Common myeloid progenitor, CD34-positive (primary cell): ENCODE data around the gene HELB.

Source experiments
- CTCF ChIA-PET: fragments of 350-600 bp; sonication (Branson Sonifier 250); formaldehyde crosslinking; loops from one replicate; lab custom pipeline; 2021; ENCODE audit warnings: antibody characterized with exemption; lab: Charles Lee
- POLR2A ChIA-PET: fragments of 350-600 bp; sonication (Branson Sonifier 250); formaldehyde crosslinking; loops from one replicate; lab custom pipeline; 2021; ENCODE audit warnings: antibody characterized with exemption; lab: Charles Lee
- DNase-seq, 3 donors: peaks; one replicate each; pipeline versions ENCODE4 v3.0.0 to v3.0.0-alpha.2; 2013
- H3K27ac ChIP-seq, 2 experiments: 1 replicate in 1 of 2; 2 replicates in 1 of 2; pipeline ENCODE4 v1.7.0; 2013; ENCODE audit warnings: inconsistent platforms in 2 of 2, low read length in 2 of 2, mild to moderate bottlenecking in 2 of 2, low read depth in 1 of 2, moderate library complexity in 1 of 2; ENCODE audit not compliant: severe bottlenecking in 2 of 2, insufficient read depth in 1 of 2, poor library complexity in 1 of 2
- H3K27me3 ChIP-seq, 5 experiments: replicated peaks in 2 of 5; 1 replicate in 3 of 5; 2 replicates in 2 of 5; pipeline versions ENCODE4 v1.6.1 to v1.7.0; 2013; ENCODE audit warnings: low read length in 4 of 5, mild to moderate bottlenecking in 2 of 5, moderate library complexity in 2 of 5, inconsistent platforms in 1 of 5; ENCODE audit not compliant: insufficient read depth in 5 of 5, control insufficient read depth in 4 of 5
- H3K36me3 ChIP-seq, 4 experiments: 1 replicate in 2 of 4; 2 replicates in 2 of 4; pipeline versions ENCODE4 v1.6.1 to v1.7.0; 2013; ENCODE audit warnings: low read length in 3 of 4, control low read depth in 1 of 4, mild to moderate bottlenecking in 1 of 4; ENCODE audit not compliant: control insufficient read depth in 4 of 4, insufficient read depth in 4 of 4
- H3K4me1 ChIP-seq, 4 experiments: 1 replicate in 3 of 4; 2 replicates in 1 of 4; pipeline versions ENCODE4 v1.6.1 to v1.7.1; 2013; ENCODE audit warnings: low read length in 3 of 4, mild to moderate bottlenecking in 3 of 4, control low read depth in 1 of 4, inconsistent platforms in 1 of 4, moderate library complexity in 1 of 4; ENCODE audit not compliant: control insufficient read depth in 4 of 4, insufficient read depth in 4 of 4; ENCODE audit errors: control extremely low read depth in 1 of 4
- H3K4me3 ChIP-seq, 7 experiments: 1 replicate in 4 of 7; 2 replicates in 3 of 7; pipeline versions ENCODE4 v1.5.1 to v1.7.0; 2013; ENCODE audit warnings: mild to moderate bottlenecking in 7 of 7, low read length in 6 of 7, moderate library complexity in 6 of 7, inconsistent platforms in 2 of 7, low read depth in 2 of 7, control low read depth in 1 of 7; ENCODE audit not compliant: insufficient read depth in 4 of 7, control insufficient read depth in 1 of 7; ENCODE audit errors: extremely low read depth in 1 of 7
- H3K9me3 ChIP-seq, 5 experiments: 1 replicate in 4 of 5; 2 replicates in 1 of 5; pipeline versions ENCODE4 v1.6.1 to v1.7.1; 2013; ENCODE audit warnings: low read length in 4 of 5, mild to moderate bottlenecking in 2 of 5, inconsistent platforms in 1 of 5, low read depth in 1 of 5, moderate library complexity in 1 of 5; ENCODE audit not compliant: control insufficient read depth in 4 of 5, insufficient read depth in 2 of 5; ENCODE audit errors: control extremely low read depth in 1 of 5
- WGBS: methylation state at CpG from one replicate; pipeline ENCODE4 v1.1.5; 2013; ENCODE audit not compliant: insufficient coverage; 5-methylcytosine and 5-hydroxymethylcytosine counted together

Gene HELB

DNA sequence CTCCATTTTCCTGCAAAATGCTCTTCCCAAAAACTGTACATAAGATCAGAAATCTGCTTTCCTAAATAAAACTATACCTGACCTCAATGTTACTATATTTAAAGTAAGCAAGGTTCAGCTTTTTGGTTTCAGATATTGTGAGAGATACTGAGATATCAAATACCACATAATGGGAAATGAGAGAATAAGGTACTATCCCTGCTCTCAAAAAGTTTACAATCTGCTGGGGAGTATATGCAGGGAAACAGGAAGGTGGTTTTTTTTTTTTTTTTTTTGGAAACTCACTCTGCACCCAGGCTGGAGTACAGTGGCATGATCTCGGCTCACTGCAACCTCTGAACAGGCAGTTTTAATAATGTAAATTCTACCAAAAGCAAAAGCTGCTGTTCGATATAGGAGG is 49.0 kb downstream of the HELB start:
- no peaks in the 10 kb centered on the region for H3K9me3 ChIP-seq
- POLR2A ChIA-PET: no interaction called here

DNA sequence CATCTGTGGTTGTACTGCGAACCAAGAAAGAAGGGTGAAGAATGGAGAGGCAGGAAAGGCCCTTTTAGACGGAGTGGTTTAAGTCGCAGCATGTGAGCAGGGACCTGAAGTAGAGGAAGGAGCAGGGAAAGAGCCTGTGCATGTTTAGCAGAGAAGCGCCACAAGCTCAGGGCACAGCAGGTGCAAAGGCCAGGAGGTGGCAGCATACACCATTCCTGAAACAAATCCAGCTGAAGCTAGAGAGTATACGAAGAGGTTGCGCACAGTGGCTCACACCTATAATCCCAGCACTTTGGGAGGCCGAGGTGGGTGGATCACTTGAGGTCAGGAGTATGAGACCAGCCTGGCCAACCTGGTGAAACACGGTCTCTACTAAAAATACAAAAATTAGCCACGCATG is 49.9 kb downstream of the HELB start:
- no peaks in the 10 kb centered on the region for H3K27me3 ChIP-seq
- POLR2A ChIA-PET: no interaction called here
- H3K4me3 ChIP-seq: no peak overlapping the region
- 97% methylated on average over 8 of the region's 9 CpGs for WGBS
- no peaks in the 10 kb centered on the region for H3K9me3 ChIP-seq
- peak; percentile 8 to 35 (median 30) for DNase-seq
- H3K4me1 ChIP-seq: no peaks in the 10 kb centered on the region
- peaks cover 0 to 3% (median 0%) of the 10 kb centered on the region in 4 experiments for H3K36me3 ChIP-seq
- CTCF ChIA-PET: interaction anchor here (1.4 kb wide), 1 partner anchor 12 kb away, joined by 3 read pairs; no protein-coding TSS in a partner anchor
- H3K27ac ChIP-seq: no peak overlapping the region

More for the DNA sequence above, 49.0 kb downstream of the HELB start:
- no peak for DNase-seq
- no CpG with 5 or more reads among the region's 2 CpGs for WGBS
- Histone ChIP-seq H3K4me1 (no peaks in the 10 kb centered on the region), H3K36me3 (peaks cover 0 to 6% (median 1%) of the 10 kb centered on the region in 4 experiments), H3K27me3 (no peaks in the 10 kb centered on the region), H3K4me3 (no peak overlapping the region), H3K27ac (no peak overlapping the region)
- CTCF ChIA-PET: interaction anchor here (0.7 to 1.2 kb wide), 3 partner anchors 24 to 453 kb away, joined by 3 read pairs; no protein-coding TSS in a partner anchor

DNA sequence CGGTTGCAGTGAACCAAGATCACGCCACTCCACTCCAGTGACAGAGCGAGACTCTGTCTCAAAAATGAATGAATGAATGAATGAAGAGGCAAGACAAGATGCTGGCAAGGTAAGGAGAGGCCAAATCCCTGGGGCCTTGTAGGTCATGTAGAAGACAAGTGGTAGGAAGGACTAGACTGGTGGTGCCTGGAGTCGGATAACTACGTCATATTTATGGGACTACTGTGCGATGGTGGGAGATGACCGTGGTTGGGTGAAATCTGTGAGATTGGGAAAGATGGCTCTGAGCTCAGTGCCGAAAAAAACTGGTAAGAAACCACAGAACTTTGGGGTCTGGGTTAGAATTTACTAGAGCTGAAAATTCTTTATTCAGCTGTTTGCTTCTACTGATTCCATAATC is 50.6 kb downstream of the HELB start:
- no peak overlapping the region for H3K4me3 ChIP-seq
- H3K9me3 ChIP-seq: no peaks in the 10 kb centered on the region
- peaks cover 0 to 3% (median 0%) of the 10 kb centered on the region in 4 experiments for H3K36me3 ChIP-seq
- CTCF ChIA-PET: interaction anchor here (1.4 kb wide), 1 partner anchor 12 kb away, joined by 3 read pairs; no protein-coding TSS in a partner anchor
- no peaks in the 10 kb centered on the region for H3K27me3 ChIP-seq
- no peak for DNase-seq
- no peaks in the 10 kb centered on the region for H3K4me1 ChIP-seq
- 98% methylated on average over 8 of the region's 8 CpGs for WGBS
- H3K27ac ChIP-seq: no peak overlapping the region
- POLR2A ChIA-PET: no interaction called here

DNA sequence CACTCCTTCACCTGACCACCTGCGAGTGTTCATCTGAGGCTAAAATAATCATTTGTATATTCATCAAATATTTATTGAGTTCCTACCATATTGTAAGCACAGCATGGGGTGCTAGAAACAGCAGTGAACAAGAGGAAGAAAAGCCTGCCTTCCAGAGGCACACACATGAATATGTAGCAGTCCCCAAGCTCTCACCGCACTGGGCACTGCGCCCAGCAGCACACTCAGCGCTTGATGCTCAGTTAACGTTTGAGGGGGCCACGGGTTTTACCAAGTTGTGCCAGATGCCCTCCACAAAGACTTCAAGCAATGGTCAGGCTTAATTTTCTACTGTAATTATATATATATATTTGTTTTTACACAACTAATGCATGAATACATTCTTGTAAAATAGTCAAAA is 52.0 kb downstream of the HELB start:
- DNase-seq: no peak
- no peak overlapping the region for H3K4me3 ChIP-seq
- POLR2A ChIA-PET: no interaction called here
- peaks cover 0 to 2% (median 0%) of the 10 kb centered on the region in 4 experiments for H3K36me3 ChIP-seq
- H3K27ac ChIP-seq: no peak overlapping the region
- no peaks in the 10 kb centered on the region for H3K27me3 ChIP-seq
- CTCF ChIA-PET: no interaction called here
- no peaks in the 10 kb centered on the region for H3K9me3 ChIP-seq
- no CpG with 5 or more reads among the region's 6 CpGs for WGBS
- no peaks in the 10 kb centered on the region for H3K4me1 ChIP-seq

DNA sequence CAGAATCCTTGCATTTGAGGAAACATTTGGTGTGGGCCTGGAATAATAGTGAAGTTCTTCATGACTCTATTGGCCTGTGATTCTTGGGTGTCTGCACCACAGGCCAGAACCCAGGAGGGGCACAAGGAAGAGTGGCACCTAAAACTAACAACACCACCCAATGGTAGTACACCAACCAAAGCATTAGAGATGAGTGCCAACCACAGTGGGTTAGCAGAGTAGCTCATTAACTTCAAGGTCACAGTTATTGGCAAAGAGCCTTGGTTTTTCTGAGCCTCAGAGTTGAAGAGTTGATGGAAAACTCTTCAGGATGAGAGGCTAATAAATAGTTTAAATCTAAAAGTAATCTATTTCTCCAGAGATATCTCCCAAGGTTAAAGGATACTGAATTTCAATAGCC is 57.0 kb downstream of the HELB start:
- H3K9me3 ChIP-seq: no peaks in the 10 kb centered on the region
- no peak for DNase-seq
- CTCF ChIA-PET: no interaction called here
- no peak overlapping the region for H3K4me3 ChIP-seq
- POLR2A ChIA-PET: interaction anchor here (0.6 kb wide), 1 partner anchor 18 kb away, joined by 5 read pairs; no protein-coding TSS in a partner anchor
- H3K4me1 ChIP-seq: no peaks in the 10 kb centered on the region
- H3K36me3 ChIP-seq: no peaks in the 10 kb centered on the region
- no peaks in the 10 kb centered on the region for H3K27me3 ChIP-seq
- H3K27ac ChIP-seq: no peak overlapping the region

DNA sequence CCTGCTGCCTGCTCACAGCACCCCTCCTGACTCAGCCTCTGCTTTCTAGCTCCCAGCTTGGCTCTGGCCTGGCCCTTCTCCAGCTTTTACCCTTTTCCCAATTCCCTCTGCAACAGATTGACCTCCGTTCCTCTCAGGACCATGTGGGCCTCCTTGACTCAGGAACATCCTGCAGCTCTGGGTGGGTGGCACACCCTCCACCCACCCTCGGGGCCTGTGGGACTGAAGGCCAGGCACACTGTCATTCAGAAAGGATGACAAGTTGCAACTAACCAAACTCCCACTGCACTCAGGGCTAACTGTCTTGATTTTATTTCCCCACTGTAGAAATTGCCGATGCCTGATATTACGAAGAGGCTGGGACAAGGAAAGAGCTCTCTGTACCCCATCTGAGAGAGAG is 59.4 kb downstream of the HELB start:
- Histone ChIP-seq H3K27ac (no peak overlapping the region), H3K9me3 (no peaks in the 10 kb centered on the region), H3K4me1 (no peaks in the 10 kb centered on the region), H3K27me3 (no peaks in the 10 kb centered on the region), H3K36me3 (no peaks in the 10 kb centered on the region), H3K4me3 (no peak overlapping the region)
- 100% methylated on average over 2 of the region's 4 CpGs for WGBS
- ChIA-PET CTCF (interaction anchor here (0.5 to 1.3 kb wide), 4 partner anchors 13 to 1142 kb away, joined by 3 to 4 read pairs (median 3); no protein-coding TSS in a partner anchor), POLR2A (no interaction called here)
- DNase-seq: no peak

DNA sequence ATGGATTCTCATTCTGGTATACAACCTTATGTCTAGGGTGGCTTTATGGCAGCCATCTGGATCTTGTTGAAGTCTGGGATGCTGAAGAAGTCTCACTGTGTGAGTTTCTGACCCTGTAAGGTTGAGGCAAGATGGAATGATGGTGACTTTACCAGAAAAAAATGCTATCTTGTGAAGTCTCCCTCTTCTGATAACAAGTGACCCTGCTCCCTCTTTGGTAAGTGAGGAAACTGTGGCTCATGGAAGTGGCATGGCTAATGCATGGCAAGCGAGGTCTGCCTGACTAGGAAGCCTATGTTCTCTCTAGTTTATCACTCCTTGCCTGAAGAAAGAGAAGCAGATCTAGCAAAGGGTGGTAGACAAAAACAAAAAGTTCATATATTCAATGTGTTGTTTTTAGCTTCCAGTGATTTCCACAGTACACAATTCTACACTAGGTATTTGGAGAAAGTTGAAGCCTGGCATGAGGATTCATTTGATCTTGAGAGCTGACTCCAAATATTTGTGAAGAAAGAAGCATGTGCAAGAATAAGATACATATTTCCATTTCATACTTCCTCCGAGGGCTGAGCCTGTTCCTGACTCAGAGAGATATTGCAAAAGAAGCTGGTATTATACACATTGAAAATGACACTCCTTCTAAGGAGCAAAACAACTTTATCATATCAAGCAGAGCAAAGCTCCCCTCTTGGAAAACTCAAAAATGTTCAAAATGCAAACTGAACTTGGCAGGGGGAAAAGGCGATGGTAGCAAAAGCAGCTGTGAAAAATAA is 63.6 kb downstream of the HELB start:
- WGBS: no CpG with 5 or more reads among the region's 3 CpGs
- no peaks in the 10 kb centered on the region for H3K27me3 ChIP-seq
- H3K27ac ChIP-seq: no peak overlapping the region
- DNase-seq: peak in 1 of 3 donors; percentile 13
- no peaks in the 10 kb centered on the region for H3K36me3 ChIP-seq
- H3K4me3 ChIP-seq: no peak overlapping the region
- ChIA-PET CTCF (no interaction called here), POLR2A (no interaction called here)
- no peaks in the 10 kb centered on the region for H3K4me1 ChIP-seq
- no peaks in the 10 kb centered on the region for H3K9me3 ChIP-seq
